HS-27A (cell line): ENCODE results near the gene AHNAK2.
A peak's percentile ranks its signal among the peaks of the same experiment; 100 is the strongest.

Experiments
- DNase-seq: peaks from one replicate; pipeline ENCODE4 v3.0.0-alpha.2; 2012; ENCODE audit warnings: low read depth, missing footprints

AHNAK2 gene

DNA sequence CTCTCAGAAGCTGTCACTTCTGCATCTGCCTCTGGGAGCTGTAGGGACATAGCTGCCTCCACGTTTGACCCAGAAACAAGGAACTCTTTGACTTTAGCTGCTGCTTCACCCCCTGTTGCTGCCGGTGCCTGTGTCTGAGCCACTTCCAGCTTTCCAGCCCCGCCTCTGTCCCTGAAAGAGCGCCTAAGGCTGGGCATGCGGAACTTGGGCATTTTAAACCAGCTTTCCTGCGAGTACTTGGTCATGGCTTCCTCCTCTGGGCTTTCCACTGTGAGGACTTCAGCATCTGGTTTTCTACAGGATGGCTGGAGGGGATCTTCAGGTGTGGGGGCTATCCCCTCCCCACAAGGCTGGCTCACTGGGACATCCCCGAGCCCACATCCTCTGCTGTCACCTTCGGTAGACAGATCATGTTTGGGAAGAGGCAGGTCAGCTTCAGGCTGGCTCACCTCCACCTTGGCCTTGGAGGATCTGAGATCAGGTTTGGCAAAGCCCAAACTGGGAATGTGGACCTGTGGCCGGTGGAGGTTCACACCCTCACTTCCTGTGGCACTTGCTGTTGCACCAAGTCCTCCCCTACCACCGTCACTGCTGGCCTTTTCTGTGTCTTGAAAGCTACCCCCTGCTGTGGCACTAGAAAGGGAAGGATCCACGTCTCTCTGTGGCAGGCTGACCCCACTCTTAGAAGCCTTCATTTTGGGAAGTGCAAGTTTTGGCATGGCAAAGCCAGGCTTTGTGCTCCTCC is 38.3 kb downstream of the AHNAK2 start:
- no peak for DNase-seq

DNA sequence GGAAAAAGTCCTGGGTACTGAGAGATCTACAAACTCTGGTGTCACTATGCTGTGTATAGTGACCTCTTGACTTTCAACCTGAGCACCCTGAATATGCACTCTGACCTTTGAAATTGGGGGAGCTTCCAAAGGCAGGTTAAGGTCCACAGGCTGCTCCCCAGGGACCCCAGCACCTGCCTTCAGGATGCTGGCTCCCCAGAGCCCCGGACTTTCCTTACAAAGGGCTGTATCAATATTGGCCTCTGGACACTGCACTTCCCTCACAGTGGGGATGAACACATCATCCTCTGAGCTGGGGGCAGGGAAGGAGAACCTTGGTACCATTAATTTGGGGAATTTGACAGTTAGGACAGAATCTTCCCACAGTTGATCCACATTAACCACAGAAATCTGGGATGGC is 39.2 kb downstream of the AHNAK2 start:
- DNase-seq, result no peak

DNA sequence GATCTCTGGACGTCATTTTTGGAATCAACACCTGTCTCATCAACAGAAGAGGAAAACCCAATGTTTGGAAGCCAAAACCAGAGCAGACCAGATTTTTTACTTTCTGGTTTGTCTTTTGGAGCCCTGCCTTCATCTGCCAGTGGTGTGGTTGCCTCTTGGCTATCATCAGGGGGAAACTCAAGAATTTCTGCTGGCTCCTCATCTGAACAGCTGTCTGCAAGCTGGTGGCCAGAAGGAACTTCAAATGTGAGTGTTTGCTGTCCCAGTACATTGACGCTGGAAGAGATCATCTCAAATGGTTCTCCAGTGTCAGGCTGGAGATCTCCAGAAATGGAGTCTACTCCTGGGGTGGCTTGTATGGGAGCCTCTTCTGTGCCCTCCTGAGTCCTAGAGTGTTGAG is 39.7 kb downstream of the AHNAK2 start:
- DNase-seq, result no peak

DNA sequence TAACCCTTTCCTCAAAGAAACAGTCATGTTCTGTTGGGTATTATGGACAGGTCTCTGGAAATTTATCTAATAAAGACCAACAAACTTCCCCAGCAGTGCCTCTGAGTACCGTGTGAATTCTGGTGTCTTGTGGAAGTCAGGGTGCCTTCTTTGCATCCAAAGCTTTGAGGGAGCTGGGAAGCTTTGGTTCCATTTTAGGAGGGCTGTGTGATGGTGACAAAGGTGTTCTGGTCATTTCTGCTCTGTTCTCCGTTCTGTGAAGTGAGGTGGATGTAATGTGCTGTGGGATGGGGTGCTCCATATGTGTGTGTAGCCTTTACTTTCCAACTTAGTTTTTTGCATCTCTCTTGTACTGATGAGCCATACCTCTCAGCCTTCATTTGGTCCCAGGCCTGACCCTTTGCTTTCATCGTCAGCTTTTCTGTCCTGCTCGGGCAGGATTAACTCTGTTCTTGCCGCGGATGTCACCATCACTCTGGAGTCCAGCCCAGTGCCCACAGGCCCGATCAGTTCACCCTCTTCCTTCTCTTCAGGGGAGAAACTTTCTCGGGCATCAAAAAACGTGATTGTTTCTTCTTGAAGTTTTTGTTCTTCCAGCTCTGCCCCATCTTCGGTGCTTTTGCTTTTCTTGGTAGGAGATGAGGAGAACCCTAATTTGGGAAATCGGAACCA is 40.3 kb downstream of the AHNAK2 start:
- DNase-seq, result no peak

DNA sequence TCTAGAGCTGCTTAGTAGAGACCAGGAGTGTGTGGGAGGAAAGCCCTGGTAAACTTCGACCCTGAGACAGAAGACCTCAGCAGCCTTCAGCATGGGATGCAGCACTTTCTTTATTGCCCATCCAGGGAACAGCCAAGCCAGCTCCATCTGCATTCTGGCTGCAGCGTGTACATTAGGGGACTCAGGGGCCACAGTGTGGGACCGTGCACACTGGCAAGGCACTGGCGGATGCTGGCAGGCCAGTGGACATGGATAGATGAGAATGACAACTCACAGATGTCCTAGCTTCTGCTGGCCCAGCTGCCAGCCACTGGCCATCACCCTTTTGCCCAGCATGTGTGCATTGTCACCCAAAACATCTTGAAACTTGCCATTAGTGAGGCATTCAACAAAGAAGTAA is 41.0 kb downstream of the AHNAK2 start:
- DNase-seq, result no peak

DNA sequence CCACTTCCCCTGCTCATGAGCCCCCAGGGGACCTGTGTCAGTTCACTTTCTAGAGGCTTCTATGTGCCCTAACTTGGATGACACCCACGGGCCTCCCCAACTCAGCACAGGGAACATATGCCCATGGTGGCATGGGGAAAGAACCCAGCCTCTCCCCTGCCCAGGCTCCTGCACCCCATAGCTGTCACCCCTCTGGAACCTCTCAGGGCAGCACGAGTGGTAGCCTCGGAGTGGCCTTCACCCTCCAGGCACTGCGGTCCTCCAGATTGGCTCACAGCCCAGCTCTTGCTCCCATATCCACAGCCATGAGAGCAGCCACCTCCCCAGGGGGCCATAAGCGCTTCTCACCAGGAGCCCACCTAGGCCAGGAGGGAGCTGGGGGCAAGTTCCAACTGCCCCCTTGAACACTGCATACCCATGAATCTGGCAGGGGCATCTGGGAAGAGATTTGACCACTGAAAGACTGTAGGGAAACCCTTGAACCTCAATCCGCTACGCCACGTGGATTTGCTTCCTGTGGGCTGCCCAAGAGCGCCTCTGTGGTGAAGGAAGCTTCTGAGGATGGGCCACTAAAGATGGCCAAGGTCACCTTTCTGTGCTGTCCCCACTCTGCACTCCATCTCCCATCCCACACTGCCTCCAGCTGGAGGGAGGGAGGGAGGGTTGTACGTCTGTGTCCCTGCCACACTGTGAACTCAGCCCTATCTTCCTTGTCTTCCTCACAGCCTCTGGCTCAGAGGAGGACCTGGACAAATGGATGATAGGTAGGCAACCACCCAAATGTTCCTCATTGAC is 41.6 kb downstream of the AHNAK2 start:
- DNase-seq, result no peak

DNA sequence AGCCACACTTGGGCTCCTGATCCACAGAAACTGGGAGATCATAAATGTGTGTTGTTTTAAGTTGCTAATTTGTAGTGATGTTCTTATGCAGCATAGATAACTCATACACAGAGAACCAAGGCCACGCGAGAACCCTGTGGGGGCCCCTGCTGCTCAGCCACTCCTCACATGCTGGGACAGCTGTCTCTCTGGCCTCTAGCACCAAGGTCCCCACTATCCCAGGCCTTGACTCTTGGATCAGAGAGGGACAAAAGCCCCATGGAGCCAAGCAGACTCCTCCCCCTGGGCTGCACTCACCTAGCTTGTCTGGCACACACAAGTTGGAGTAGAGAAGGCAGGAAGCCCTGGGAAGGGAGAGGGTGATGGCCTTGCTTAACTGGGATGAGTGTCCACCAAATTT is 42.2 kb downstream of the AHNAK2 start:
- no peak for DNase-seq

DNA sequence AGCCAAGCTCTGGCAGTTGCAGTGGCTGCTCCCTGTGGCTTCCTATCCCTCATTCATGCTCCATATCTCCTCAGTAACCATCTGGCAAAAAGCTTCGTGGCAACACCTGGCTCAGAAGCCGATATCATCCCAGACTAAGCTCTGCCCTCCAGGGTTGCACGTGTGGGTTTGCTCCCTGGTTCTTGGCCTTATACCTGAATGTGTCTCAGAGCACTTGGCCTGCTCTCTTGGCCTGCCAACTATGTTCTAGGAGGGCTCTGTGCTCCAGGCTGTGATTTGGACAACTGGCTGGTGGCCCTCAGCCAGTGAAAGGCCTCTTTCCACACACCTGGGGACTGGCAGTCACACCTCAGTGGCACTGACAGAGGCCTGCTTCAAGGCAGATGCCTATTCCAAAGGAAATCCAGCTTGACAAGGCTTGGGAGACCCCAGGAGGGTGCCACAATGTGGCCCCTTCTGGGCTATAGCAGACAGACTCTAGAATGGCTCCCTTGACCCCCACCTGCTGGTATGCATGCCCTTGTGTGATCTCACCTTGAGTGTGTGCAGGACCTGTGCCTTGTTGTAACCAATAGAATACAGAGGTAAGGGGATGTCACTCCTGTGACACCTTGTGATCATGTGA is 43.0 kb downstream of the AHNAK2 start:
- no peak for DNase-seq

DNA sequence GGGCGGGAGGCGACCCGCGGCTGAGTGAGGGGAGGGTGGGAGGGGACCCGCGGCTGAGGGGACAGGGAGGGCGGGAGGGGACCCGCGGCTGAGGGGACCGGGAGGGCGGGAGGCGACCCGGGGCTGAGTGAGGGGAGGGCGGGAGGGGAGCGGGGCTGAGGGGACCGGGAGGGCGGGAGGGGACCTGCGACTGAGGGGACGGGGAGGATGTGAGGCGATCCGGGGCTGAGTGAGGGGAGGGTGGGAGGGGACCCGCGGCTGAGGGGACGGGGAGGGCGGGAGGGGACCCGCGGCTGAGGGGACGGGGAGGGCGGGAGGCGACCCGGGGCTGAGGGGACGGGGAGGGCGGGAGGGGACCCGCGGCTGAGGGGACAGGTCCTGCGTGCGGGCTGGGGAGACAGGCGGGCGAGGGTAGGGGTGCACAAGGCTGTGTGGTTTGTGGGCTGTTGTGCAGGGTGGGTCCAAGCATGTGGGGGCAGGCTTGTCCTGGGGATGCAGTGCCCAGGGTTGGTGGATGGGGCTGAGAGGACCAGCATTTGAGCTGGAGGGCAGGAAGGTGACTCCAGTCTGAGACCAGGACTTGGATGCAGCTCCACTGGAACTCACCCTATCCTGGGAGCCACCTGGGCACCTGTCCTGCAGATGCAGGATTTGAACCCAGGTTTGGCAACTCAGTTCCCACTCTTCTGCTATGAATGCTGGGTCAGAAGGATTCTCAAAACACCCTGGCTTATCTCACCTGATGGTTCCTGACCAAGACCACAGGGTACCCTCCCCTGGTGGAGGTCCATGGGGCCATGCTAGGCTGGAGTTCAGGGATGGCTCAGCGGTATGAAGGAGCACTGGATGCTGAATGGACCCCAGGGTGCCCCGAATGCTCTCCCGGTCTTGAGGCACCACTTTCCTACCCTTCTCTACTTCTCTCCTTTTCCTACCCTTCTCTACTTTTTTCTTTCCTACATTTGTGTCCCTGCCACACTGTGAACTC is 44.1 kb downstream of the AHNAK2 start:
- no peak for DNase-seq

DNA sequence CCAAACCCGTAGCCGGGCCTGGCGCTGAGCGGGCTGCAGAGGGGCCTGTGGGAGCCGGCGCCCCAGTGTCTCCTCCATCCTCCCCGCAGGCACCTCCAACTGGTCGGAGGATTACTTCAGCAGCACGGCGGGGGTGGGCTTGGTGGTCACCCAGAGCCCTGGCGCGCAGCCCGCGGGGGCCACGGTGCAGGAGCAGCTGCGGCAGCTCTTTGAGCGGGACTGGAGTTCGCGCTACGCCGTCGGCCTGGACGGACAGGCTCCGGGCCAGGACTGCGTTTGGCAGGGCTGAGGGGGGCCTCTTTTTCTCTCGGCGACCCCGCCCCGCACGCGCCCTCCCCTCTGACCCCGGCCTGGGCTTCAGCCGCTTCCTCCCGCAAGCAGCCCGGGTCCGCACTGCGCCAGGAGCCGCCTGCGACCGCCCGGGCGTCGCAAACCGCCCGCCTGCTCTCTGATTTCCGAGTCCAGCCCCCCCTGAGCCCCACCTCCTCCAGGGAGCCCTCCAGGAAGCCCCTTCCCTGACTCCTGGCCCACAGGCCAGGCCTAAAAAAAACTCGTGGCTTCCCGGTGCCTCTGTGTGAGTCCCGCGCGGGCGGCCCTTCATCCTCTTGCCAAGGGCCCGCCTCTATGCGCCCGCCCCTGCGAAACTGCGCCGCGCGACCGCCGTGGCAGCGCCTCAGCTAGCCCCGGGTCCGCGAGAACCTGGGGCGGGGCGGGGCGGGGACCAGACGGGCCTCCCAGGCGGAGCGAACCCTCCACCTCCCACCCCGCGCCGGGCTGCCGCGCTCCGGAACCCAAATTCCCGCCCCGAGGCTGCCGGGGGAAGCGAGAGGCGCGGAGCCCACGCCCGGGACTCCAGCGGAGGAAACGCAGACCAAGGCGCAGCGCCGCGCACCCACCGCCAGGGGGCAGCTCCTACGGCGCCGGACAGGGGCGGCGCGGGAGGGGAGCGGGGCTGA is 45.2 kb downstream of the AHNAK2 start:
- peak; percentile 50 for DNase-seq

DNA sequence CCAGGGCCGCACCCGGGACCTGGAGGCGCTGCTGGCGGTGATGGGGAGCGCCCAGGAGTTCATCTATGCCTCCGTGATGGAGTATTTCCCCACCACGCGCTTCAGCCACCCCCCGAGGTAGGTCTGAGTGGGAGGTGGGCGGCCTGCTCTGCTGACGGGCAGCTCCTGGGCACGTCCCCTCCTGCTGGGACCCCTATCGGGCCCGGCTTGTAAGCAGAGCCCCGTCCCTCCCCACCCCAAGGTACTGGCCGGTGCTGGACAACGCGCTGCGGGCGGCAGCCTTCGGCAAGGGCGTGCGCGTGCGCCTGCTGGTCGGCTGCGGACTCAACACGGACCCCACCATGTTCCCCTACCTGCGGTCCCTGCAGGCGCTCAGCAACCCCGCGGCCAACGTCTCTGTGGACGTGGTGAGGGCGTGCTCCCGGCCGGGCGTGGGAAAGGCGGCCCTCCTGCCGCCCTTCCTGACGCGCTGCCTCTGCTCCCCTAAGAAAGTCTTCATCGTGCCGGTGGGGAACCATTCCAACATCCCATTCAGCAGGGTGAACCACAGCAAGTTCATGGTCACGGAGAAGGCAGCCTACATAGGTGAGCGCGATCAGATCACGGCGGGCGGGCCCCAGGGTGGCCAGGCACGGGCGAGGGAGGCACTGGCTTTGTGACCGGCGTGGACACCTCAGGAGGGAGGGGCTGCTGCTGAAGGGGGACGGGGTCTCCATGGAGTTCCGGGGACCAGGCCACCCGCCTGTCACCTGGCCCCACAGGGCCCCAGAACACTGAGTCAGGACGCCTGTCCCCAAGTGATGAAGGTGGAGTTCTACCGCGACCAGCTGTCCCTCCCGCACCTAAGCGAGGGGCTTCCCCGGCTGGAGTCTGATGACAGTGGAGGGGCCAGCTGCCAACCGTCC is 46.2 kb downstream of the AHNAK2 start:
- DNase-seq, result no peak

DNA sequence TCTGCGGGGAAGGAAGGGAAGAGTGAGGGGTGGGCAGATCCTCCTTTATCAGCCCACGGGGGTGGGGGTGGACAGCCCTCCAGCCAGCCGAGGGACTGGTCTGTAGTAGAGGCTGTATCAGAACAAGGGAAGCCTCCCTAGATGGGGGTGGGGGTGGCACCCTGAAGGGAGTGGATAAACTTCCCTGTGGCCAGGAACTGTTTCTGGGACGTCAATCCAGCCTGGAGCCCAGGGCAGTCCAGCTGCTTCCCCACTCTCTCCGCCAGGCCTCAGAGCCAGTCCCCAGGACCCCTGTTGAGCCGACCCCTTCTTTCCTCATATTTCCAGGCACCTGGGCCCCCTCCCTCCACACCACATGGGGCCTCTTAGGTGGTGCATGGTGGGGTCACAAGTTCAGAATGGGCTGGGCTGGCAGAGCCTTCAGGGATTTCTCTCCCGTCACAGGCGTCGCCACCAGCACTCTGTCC is 46.8 kb downstream of the AHNAK2 start:
- no peak for DNase-seq

DNA sequence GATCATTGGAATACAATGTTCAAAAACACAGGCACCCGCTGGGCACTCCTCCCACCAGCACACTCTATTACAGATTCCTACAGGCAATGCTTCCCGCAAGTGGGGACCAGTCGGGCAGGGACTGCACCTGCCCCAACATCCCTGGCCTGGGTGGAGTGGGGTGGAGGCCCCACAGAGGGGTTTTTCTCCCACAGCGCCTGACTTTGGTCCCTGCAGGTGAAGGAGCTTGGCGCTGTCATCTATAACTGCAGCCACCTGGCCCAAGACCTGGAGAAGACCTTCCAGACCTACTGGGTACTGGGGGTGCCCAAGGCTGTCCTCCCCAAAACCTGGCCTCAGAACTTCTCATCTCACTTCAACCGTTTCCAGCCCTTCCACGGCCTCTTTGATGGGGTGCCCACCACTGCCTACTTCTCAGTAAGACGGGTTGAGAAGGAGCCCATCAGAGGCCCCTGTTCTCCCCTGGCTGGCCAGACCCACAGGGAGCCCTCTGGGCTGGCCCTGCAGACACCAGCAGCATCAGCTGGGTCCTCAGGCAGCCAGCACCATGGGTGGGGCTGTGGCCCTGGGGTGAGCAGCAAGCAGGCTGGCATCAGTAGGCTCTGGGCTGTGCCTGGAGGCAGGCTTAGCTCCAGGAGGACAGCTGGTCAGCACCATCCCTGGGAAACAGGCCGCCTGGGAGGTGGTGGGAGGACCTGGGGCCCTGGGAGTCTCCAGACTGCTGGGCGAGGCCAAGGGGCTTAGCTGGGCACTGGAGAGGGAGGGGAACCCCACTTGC is 47.5 kb downstream of the AHNAK2 start:
- DNase-seq, result no peak

DNA sequence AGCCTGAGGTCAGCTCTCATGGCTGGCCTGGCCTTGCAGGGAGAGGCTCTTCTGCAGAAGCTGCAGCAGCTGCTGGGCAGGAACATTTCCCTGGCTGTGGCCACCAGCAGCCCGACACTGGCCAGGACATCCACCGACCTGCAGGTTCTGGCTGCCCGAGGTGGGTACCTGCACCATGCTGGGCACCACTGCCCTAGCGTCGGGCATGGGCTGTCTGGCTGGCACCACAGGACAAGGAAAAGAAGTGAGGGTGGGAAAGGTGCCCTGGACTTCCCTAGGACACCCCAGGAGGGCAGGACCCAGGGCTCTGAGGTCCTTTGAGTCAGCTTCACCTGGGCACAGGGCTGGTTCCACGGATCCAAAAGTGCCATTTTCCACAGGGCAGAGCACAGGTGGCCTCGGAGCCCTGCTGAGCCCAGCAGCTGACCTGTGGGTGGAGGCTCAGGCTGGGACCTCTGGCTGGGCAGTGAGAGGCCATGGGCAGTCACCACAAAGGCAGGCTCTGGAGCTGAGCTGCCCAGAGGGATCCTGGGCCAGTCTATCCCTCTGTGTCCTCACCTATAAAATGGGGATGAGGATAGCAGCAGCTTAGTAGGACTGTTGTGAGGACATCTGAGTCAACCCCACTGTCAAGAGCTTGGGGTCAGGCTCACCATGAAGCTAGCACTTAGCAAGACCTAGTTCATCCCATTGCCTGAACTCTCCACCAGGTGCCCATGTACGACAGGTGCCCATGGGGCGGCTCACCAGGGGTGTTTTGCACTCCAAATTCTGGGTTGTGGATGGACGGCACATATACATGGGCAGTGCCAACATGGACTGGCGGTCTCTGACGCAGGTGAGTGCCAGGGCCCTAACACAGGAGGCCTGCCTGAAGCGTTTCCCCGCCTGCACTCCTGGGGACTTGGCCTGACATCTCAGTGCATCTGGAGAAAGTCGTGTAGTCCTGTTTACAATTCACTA is 48.6 kb downstream of the AHNAK2 start:
- DNase-seq, result no peak

DNA sequence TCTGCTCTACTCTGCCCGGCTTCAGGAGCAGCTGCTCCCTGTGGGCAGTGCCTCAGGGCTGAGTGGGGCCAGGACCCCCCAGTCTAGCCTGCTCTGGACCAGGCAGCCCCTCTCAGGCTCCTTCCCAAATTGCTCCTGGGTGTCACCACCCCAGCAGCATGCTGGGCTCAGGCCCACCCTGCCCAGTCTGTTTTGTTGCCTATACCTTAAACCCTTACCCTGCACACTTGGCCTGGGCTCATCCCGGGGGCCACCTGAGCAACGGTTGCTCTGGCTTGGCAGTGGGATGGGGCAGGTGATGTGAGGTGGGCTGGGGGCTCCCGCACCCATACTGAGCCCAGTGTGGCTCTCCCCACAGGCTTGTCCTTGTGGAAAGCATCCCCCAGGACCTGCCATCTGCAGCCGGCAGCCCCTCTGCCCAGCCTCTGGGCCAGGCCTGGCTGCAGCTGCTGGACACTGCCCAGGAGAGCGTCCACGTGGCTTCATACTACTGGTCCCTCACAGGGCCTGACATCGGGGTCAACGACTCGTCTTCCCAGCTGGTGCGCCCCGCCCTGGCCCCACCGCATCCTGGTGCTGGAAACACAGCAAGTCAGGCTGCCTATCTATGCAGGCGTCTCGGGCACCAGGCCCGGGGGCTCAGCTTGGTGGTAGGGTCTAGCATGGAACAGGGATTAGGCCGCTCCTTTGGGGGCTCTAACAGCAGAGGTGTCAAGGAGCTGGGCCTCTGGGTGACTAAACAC is 49.6 kb downstream of the AHNAK2 start:
- DNase-seq, result no peak

DNA sequence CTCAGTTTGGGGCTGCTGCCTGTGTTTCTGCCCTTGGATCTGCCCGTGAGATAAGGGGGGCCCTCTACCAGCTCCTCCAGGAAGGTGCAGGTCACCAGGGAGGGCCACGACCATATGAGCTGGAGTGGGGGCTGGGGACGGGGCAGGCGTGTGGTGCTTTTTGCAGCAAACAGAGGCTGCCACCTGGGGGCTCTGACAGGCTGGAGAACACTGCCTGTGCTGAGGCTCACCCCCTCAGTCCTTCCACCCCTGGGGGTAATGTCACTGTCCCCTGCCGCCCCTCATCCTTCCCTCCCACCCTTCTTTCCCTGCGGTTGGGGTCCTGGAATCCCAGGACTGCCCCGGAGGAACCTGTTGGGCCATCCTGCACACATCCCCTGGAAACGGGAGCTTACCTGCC is 50.3 kb downstream of the AHNAK2 start:
- no peak for DNase-seq
